Fibroblast of lung (primary cell): ENCODE data around the gene CDYL2.

Source experiments
- CTCF ChIP-seq, 2 donors: IDR thresholded peaks in 1 of 2; conservative IDR thresholded peaks in 1 of 2; 1 replicate in 1 of 2; 2 replicates in 1 of 2; pipeline ENCODE4 v1.5.1; 2011 to 2012; ENCODE audit warnings: low read length in 2 of 2, control low read depth in 1 of 2, inconsistent platforms in 1 of 2, low read depth in 1 of 2, mild to moderate bottlenecking in 1 of 2
- EZH2 ChIP-seq: IDR thresholded peaks from 2 replicates; pipeline ENCODE4 v1.5.1; 2012; ENCODE audit warnings: low read length, control low read depth, mild to moderate bottlenecking; ENCODE audit errors: missing control alignments

- TF ChIP-seq CTCF (conservative IDR thresholded peaks at IDR 0.05 in 1 of 2, IDR thresholded peaks at IDR 0.05 in 1 of 2; ENCODE audit: low read depth in 1 of 2, low read length in 2 of 2) (no peak), EZH2 (no peak)
Observed at GRCh38 chr16:80666378-80667250, 137.8 kb downstream of the CDYL2 start.
